ENCODE data around the gene IMPA2. TPM values are rescaled to one million over a fixed set of nuclear protein-coding genes. Genes with fewer than 3 reads are reported as not detected.

Gene IMPA2
- total and polyA plus RNA-seq, 2 of the 13 experiments (the other 11 are each of a cell fraction or from before 2014, with no cell fraction given): 37.8 to 71.8 TPM

- TF ChIP-seq ZNF724P (CRISPR knock-in tag; IDR thresholded peaks at IDR 0.05; ENCODE audit: borderline replicate concordance) (peak; percentile 86), RCOR2 (CRISPR knock-in tag; IDR thresholded peaks at IDR 0.05) (0 out of 2 replicates have a peak, but pooled peaks have one; percentile 38), ZBTB10 (CRISPR knock-in tag; IDR thresholded peaks at IDR 0.05; ENCODE audit: borderline replicate concordance) (peak; percentile 47; the same call in 1 of the 2 replicates), ZNF280B (CRISPR knock-in tag; IDR thresholded peaks at IDR 0.05; ENCODE audit: borderline replicate concordance) (peak; percentile 67; the same call in 1 of the 2 replicates), ZNF33A (CRISPR knock-in tag; IDR thresholded peaks at IDR 0.05; ENCODE audit: borderline replicate concordance) (peak; percentile 57; the same call in 1 of the 2 replicates), ZNF883 (CRISPR knock-in tag; IDR thresholded peaks at IDR 0.05; ENCODE audit: not compliant biosample characterization) (peak; percentile 96), ZNF652 (CRISPR knock-in tag; IDR thresholded peaks at IDR 0.05; ENCODE audit: borderline replicate concordance, low read depth) (no peak), HNRNPLL (IDR thresholded peaks at IDR 0.05; ENCODE audit: low read depth, low read length, poor library complexity, severe bottlenecking) (peak; percentile 91), ZNF382 (CRISPR knock-in tag; IDR thresholded peaks at IDR 0.05; ENCODE audit: borderline replicate concordance) (no peak), CBFB (CRISPR knock-in tag; IDR thresholded peaks at IDR 0.05) (peak; percentile 69; the same call in 1 of the 2 replicates), EEA1 (CRISPR knock-in tag; IDR thresholded peaks at IDR 0.05; ENCODE audit: borderline replicate concordance) (peak; percentile 63; the same call in 1 of the 2 replicates), MLXIP (CRISPR knock-in tag; IDR thresholded peaks at IDR 0.05; ENCODE audit: borderline replicate concordance) (no peak), MAX (IDR thresholded peaks at IDR 0.05) (peak; percentile 90), ZNF678 (CRISPR knock-in tag; IDR thresholded peaks at IDR 0.05) (no peak), ZFP36L1 (CRISPR knock-in tag; IDR thresholded peaks at IDR 0.05) (peak; percentile 92), TMF1 (CRISPR knock-in tag; IDR thresholded peaks at IDR 0.05; ENCODE audit: low read depth) (peak; percentile 72; the same call in 1 of the 2 replicates), SIX4 (CRISPR knock-in tag; IDR thresholded peaks at IDR 0.05) (peak; percentile 42; the same call in 1 of the 2 replicates), ZBTB38 (CRISPR knock-in tag; IDR thresholded peaks at IDR 0.05) (peak; percentile 85), ZSCAN21 (CRISPR knock-in tag; IDR thresholded peaks at IDR 0.05; ENCODE audit: borderline replicate concordance) (peak; percentile 87), ZNF878 (CRISPR knock-in tag; IDR thresholded peaks at IDR 0.05) (no peak), ETV6 (CRISPR knock-in tag; conservative IDR thresholded peaks at IDR 0.05) (0 out of 2 replicates have a peak, but pooled peaks have one; percentile 55), YEATS2 (CRISPR knock-in tag; IDR thresholded peaks at IDR 0.05; ENCODE audit: borderline replicate concordance) (no peak; the same call in 1 of the 2 replicates)
Measured at GRCh38 chr18:11980494-11981191, 664 bp upstream of the IMPA2 start (continued).

Measured in HepG2 (cell line).